Measurements from ENCODE around the gene RASSF4.

Gene RASSF4

DNA sequence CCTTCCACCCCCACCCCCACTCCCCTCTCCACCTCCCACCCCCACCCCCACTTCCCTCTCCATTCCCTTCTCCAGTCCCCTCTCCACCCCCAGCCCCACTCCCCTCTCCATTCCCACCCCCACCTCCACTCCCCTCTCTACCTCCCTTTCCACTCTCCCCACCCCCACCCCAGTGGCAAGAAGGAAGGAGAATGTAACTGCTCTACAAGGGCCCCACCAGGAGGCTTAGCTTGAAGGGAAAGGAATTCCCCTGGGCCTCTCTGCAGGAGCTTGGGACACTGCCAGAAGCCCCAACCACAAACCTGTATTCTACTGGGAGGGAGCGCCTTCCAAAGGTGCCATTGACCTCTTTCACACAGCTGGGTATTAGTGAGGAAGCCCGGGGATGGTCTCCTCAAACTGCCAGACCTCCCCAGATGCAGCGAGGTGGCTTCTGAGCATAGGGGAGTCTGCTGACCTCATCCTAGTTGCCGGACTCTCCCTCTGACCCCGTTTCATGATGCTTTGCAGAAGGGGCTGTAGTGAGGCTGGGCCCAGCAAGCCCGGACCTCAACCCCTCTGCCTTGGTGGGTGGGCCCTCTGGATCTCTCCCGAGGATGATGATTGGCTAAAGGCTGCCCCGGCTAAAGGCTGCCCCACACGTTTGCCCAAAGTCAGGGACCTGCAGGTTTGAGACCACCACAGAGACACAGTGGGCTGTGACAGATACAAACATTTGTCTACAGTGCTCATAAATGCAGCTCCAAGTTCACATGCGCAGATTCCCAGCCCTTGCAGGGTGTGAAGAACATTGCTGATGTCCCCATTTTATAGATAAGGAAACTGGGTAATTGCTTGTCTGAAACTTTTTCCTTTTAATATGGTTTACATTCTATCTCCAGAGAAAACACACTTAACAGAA lies 16.1 kb downstream of the RASSF4 start:
- no peak for DNase-seq (ENCODE audit: low read depth)
- TF ChIP-seq, protein P1, sequence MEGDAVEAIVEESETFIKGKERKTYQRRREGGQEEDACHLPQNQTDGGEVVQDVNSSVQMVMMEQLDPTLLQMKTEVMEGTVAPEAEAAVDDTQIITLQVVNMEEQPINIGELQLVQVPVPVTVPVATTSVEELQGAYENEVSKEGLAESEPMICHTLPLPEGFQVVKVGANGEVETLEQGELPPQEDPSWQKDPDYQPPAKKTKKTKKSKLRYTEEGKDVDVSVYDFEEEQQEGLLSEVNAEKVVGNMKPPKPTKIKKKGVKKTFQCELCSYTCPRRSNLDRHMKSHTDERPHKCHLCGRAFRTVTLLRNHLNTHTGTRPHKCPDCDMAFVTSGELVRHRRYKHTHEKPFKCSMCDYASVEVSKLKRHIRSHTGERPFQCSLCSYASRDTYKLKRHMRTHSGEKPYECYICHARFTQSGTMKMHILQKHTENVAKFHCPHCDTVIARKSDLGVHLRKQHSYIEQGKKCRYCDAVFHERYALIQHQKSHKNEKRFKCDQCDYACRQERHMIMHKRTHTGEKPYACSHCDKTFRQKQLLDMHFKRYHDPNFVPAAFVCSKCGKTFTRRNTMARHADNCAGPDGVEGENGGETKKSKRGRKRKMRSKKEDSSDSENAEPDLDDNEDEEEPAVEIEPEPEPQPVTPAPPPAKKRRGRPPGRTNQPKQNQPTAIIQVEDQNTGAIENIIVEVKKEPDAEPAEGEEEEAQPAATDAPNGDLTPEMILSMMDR (IDR thresholded peaks at IDR 0.05; ENCODE audit: low read depth, low read length, missing control alignments): no peak
- in situ Hi-C loops (cut with HindIII; ENCODE audit: low sequenced_read_pairs): no loop called here
- no peak overlapping the region for H3K4me3 ChIP-seq (ENCODE audit: low read depth, low read length)

DNA sequence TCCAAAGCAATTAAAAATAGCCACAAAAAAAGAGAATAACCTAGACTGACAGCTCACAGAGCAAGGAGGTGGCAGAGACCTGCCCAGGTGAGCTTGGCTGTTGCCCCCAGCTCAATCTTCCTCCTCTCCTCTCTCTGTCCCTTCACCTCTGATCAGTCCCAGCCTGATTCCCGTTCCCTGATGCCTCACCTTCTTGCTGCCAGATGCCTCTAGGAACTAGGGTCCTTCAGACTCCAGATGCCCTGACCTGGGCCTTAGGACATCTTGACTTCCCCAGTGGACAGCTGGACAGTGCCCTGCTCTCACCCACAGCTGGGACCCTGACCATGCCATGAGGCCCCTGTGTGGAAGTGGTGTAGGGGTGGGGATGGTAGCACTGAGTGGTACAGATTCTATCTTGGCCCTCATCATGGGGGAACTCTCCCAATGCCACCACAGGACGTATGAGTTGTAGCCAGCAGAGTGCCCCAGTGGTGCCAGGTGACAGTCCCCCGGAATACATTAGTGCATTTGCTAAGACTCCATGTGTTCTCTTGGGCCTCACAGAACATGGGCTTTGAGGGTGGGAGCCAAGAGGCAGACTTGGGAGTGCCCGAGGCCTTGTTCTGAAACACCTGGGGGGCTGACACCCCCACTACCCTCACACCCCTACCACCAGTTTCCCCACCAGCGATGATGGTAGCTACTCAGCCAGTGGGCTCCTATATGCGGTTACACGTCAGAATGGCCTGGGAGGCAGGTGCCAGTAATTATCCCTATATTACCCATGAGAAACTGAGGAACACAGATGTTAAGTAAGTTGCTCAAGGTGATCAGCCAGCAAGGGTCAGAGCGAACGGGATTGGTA lies 17.0 kb downstream of the RASSF4 start:
- H3K4me3 ChIP-seq (ENCODE audit: low read depth, low read length): no peak overlapping the region
- DNase-seq (ENCODE audit: low read depth): no peak
- TF ChIP-seq, protein P1 (IDR thresholded peaks at IDR 0.05; ENCODE audit: low read depth, low read length, missing control alignments): no peak
- in situ Hi-C loops (cut with HindIII; ENCODE audit: low sequenced_read_pairs): no loop called here

DNA sequence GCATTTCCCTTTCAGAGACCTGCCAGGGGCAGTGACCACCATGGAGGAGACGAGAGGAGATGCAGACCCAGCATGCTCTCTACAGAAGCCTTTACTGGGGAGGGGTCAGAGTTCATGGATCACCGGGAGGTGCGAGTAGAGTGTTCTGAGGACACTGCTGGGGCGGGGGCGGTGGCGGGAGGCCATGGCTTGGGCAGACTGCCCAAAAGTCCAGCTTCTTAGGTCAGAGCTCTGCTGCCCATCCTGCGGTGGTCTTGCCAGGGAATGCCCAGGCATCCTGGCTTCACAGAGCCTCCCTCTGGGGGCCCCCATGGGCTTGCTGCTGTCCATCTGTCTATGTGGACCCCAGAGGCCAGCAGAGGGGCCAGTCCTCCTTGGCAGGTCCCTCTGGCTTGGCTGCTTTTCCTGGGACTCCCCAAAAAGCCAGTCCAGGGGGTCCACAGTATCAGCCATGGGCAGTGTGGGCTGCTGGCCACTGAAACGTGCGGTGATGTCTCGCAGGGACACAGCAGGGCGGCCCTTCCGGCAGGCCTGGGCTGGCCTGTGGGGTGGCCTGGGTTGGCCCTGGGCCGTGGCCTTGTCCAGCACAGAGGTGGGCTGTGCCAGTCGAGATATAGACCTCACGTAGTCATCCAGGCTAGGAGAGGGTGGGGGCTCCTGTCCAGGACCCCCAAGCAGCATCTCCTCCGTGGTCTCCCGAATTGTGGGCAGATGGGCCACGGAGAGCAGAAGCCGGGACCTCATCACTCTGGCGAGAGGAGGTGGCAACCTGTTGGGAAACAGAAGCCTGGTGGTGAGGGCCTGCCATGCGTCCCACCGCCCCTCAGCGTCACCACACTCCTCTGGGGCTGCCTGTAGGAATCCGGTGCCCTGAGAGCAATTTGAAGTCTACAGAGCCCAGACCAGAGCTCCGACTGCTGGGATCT lies 17.9 kb downstream of the RASSF4 start:
- in situ Hi-C loops (cut with HindIII; ENCODE audit: low sequenced_read_pairs): no loop called here
- TF ChIP-seq, protein P1 (IDR thresholded peaks at IDR 0.05; ENCODE audit: low read depth, low read length, missing control alignments): no peak
- H3K4me3 ChIP-seq (ENCODE audit: low read depth, low read length): peak overlapping the region; percentile 50
- DNase-seq (ENCODE audit: low read depth): no peak

DNA sequence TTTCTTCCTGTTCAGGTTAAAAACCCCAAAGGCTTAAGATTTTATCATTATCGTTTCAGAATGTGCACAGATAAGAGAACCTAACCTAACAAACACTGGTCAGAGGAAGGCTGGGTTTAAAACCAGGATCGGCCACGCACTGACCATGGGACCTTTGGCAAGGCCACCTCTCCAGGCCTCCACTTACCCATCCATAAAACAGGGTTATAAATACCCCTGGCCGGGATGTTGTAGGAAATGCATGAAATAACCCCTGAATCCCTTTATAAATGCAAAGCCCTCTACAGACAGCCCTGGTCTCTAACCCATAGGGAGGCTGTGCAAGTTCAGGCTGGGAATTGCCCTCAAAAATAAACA lies 18.6 kb downstream of the RASSF4 start:
- TF ChIP-seq, protein P1 (IDR thresholded peaks at IDR 0.05; ENCODE audit: low read depth, low read length, missing control alignments): no peak
- no peak for DNase-seq (ENCODE audit: low read depth)
- in situ Hi-C loops (cut with HindIII; ENCODE audit: low sequenced_read_pairs): no loop called here
- peak overlapping the region; percentile 50 for H3K4me3 ChIP-seq (ENCODE audit: low read depth, low read length)

DNA sequence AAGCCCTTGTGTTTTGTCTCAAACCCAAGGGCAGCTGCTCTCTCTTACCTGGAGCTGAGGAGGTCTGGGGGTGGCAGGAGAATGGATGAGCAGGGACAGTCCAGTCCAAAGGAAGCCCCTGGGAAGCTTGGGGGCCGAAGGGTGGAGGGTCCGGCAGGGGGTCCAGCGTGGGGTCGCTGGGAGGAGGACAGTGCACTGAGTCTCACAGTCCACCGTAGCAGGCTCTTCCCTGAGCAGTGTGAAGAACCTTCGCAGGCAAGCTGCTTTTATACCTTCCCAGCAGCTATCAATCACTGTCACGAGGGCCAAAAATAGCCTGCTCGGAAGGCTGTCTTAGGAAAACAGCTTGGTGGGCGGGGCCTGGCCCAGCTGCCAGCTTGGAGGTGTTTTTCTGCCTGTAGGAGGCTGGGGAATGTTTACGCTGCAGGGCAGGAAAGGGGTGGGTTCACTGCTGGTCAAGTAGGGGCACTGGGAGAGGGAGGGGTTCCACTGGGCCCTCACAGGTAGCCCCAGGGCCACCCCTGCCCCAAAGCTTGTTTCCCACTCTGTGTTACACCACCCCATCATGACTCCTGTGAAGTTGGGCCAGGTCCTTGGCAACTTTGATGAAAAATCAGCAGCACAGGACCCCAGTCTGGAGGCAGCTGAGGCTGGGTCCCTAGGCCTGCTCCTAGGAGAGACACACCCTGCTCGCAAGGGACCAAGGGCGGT lies 19.1 kb downstream of the RASSF4 start, which contains the start of gene DEPP1:
DEPP1 (minus strand) TSS at position 240 of the 711 bp plus-strand sequence. CDS start 779 bp downstream, outside the sequence.
- peak; percentile 77 for DNase-seq (ENCODE audit: low read depth)
- TF ChIP-seq, protein P1 (IDR thresholded peaks at IDR 0.05; ENCODE audit: low read depth, low read length, missing control alignments): no peak
- H3K4me3 ChIP-seq (ENCODE audit: low read depth, low read length): peak within 1 kb of the TSS; percentile 50
- in situ Hi-C loops (cut with HindIII; ENCODE audit: low sequenced_read_pairs): no loop called here
